Progenitor cell of endocrine pancreas (in vitro differentiated cells): ENCODE measurements around the gene PNMA8A. TPM values are rescaled to one million over a fixed set of nuclear protein-coding genes. Genes with fewer than 3 reads are reported as not detected.

ENCODE experiments used
- DNase-seq: peaks from one replicate; pipeline ENCODE4 v3.0.0; 2021; ENCODE audit warnings: low spot score; ENCODE audit not compliant: unreplicated experiment
- H3K27ac Mint-ChIP-seq: 2 replicates; pipeline ENCODE4 v1.8.0; 2021; ENCODE audit warnings: mild to moderate bottlenecking, moderate library complexity, mixed read lengths
- H3K27me3 Mint-ChIP-seq: 2 replicates; pipeline ENCODE4 v1.8.0; 2021; ENCODE audit warnings: mixed read lengths
- H3K36me3 Mint-ChIP-seq: 2 replicates; pipeline ENCODE4 v1.8.0; 2022; ENCODE audit warnings: mixed read lengths; ENCODE audit not compliant: insufficient read depth
- H3K4me1 Mint-ChIP-seq: 2 replicates; pipeline ENCODE4 v1.8.0; 2021; ENCODE audit warnings: low read depth, mixed read lengths
- H3K4me3 Mint-ChIP-seq: 2 replicates; pipeline ENCODE4 v1.8.0; 2021; ENCODE audit warnings: low read depth, mild to moderate bottlenecking, moderate library complexity, mixed read lengths
- H3K9me3 Mint-ChIP-seq: 2 replicates; pipeline ENCODE4 v1.8.0; 2021; ENCODE audit warnings: low read depth, mixed read lengths
- total RNA-seq: library from RNA; stranded (reverse); gene quantifications from 2 replicates; pipeline ENCODE4 v1.2.1, GENCODE V29; 2021
- TF ChIP-seq, protein P1 (sequence below): fragments of 200-600 bp; sonication (generic); IDR thresholded peaks from one replicate; pipeline ENCODE4 v1.5.0; 2021; ENCODE audit warnings: antibody characterized with exemption, mild to moderate bottlenecking; ENCODE audit not compliant: unreplicated experiment

PNMA8A gene
- total RNA-seq, 1 donor from 2014 or later = 27.5 TPM

DNA sequence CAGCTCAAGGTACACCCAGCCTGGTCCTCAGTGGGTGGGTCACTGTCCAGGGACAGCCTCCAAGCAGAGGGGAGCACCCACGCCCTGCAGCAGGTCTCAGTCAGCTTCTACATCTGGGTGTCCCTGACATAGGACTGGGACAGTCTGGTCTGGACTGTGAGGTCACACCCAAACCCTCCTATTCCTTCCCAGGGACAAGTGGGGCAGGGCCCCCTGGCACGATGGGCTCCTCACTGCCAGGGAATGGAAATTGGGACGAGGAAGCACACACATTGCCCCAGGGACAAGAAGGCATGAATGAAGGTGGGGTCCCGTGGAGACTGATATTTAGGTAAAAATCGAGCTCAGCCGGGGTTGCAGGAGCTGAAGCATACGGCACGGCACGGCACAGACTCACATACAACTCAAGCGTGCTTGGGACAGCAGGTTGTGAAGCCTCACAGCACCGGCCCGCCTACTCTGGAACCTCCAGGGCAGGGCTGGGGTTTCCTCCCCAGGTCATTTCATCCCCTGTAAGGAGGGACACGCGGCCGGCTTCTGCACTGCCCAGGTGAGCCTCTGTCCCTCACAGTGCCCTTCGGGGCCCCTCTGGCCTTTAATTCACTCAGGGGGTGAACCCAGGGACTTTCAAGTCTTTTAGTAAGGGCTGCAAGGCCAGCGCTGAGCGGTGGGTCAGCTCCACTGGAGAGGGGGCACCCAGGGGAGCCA is 20.8 kb upstream of the PNMA8A start:
- H3K9me3 Mint-ChIP-seq = no peaks in the 10 kb centered on the region
- no peak overlapping the region for H3K4me3 Mint-ChIP-seq
- TF ChIP-seq, protein P1, sequence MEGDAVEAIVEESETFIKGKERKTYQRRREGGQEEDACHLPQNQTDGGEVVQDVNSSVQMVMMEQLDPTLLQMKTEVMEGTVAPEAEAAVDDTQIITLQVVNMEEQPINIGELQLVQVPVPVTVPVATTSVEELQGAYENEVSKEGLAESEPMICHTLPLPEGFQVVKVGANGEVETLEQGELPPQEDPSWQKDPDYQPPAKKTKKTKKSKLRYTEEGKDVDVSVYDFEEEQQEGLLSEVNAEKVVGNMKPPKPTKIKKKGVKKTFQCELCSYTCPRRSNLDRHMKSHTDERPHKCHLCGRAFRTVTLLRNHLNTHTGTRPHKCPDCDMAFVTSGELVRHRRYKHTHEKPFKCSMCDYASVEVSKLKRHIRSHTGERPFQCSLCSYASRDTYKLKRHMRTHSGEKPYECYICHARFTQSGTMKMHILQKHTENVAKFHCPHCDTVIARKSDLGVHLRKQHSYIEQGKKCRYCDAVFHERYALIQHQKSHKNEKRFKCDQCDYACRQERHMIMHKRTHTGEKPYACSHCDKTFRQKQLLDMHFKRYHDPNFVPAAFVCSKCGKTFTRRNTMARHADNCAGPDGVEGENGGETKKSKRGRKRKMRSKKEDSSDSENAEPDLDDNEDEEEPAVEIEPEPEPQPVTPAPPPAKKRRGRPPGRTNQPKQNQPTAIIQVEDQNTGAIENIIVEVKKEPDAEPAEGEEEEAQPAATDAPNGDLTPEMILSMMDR = no peak
- peaks cover 7% of the 10 kb centered on the region for H3K4me1 Mint-ChIP-seq
- H3K27ac Mint-ChIP-seq = no peak overlapping the region
- DNase-seq = no peak
- H3K27me3 Mint-ChIP-seq = peaks cover 58% of the 10 kb centered on the region
- H3K36me3 Mint-ChIP-seq = peaks cover 4% of the 10 kb centered on the region

GRCh38 chr19:46490774-46491173 is 19.4 kb upstream of the PNMA8A start:
- Mint-ChIP-seq H3K9me3 (no peaks in the 10 kb centered on the region), H3K36me3 (peaks cover 4% of the 10 kb centered on the region), H3K27ac (no peak overlapping the region), H3K27me3 (peaks cover 68% of the 10 kb centered on the region), H3K4me1 (peaks cover 5% of the 10 kb centered on the region), H3K4me3 (no peak overlapping the region)
- DNase-seq = no peak
- TF ChIP-seq, protein P1 = no peak

DNA sequence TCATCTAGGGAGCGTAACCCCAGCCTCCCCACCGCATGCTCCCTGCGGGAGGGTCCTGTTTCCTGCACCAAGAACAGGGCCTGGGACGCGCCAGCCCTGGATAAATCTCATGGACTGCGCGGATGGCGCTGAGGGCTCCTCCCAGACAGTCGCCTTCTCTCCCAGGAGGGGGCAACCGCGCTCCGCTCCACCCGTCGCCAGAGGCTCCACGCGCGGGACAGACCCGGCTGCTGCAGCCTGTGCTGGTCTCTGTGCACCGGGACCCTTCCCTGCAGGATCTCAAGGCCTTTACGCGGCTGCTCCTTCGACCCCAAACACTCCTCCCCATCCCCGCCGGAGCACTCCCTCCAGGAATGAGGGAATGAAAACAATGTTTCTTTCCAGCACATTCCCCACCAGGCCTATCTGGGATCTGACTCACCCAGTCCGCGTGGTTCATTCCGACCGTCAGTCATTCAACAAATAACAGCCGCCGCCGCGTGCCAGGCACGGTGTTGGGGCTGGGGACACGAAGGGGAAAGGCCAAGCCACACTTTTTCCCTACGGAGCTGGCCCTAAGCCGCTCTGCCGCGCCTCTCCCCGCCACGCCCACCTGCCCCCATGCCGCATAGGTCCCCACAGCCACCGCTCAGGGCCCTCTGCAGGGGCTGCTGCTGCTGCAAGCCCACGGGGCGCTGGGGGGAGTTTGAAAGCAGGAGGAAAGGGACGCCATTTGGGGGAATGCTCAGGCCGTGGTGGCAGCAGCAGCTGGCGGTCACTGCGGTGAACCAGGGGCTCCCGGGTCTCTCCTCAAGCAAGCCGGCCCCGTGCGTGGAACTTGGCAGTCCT is 18.3 kb upstream of the PNMA8A start:
- no peak overlapping the region for H3K4me3 Mint-ChIP-seq

DNA sequence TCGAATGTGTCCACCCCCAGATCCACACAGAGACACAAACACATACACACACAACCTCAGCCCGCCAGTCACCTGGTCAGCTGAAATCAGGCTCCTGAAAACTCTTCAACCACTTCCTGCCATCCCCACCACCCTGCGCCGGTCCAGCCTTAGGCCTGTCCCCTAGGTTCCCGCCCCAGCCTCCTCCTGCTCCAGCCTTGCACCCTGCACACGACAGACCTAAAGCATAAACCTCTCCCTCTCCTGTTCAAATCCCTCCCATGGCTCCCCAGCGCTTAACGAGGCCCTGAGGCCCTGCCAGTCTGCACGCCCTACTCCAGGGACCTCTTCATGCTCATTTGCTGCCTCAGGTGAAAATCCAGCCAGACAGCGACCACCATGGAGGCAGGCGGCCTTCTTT is 17.2 kb upstream of the PNMA8A start:
- H3K4me3 Mint-ChIP-seq = no peak overlapping the region
- no peak overlapping the region for H3K27ac Mint-ChIP-seq
- H3K4me1 Mint-ChIP-seq = peaks cover 5% of the 10 kb centered on the region
- H3K36me3 Mint-ChIP-seq = peaks cover 1% of the 10 kb centered on the region
- no peaks in the 10 kb centered on the region for H3K9me3 Mint-ChIP-seq
- no peak for DNase-seq
- TF ChIP-seq, protein P1 = no peak
- peaks cover 64% of the 10 kb centered on the region for H3K27me3 Mint-ChIP-seq

More for the DNA sequence above, 18.3 kb upstream of the PNMA8A start:
- TF ChIP-seq, protein P1 = peak; percentile 23
- Mint-ChIP-seq H3K4me1 (peaks cover 5% of the 10 kb centered on the region), H3K36me3 (peaks cover 3% of the 10 kb centered on the region), H3K9me3 (no peaks in the 10 kb centered on the region), H3K27ac (no peak overlapping the region), H3K27me3 (peaks cover 71% of the 10 kb centered on the region)
- no peak for DNase-seq

GRCh38 chr19:46487802-46488445 is 16.6 kb upstream of the PNMA8A start:
- Mint-ChIP-seq H3K9me3 (no peaks in the 10 kb centered on the region), H3K4me3 (peak overlapping the region; percentile 54), H3K27me3 (peaks cover 64% of the 10 kb centered on the region), H3K4me1 (peaks cover 5% of the 10 kb centered on the region), H3K36me3 (peaks cover 1% of the 10 kb centered on the region), H3K27ac (no peak overlapping the region)
- DNase-seq = peak; percentile 85
- TF ChIP-seq, protein P1 = peak; percentile 91
